ENCODE data around the gene SYVN1.

GRCh38 chr11:65132238-65132987, 1.9 kb downstream of the SYVN1 start:
- TF ChIP-seq HNF4A (conservative IDR thresholded peaks at IDR 0.05): no peak
- TF ChIP-seq CTCF (IDR thresholded peaks at IDR 0.05; ENCODE audit: low read depth, low read length, missing input control): no peak
- no peak for TF ChIP-seq REST (IDR thresholded peaks at IDR 0.05)

Measured in liver (tissue), 3 donors.